Mucosa of gallbladder (tissue), 1 donor: Measurements from ENCODE around the gene IRF6. TPM values are rescaled to one million over a fixed set of nuclear protein-coding genes. Genes with fewer than 3 reads are reported as not detected.

ENCODE experiments used
- DNase-seq: peaks from one replicate; pipeline ENCODE4 v3.0.0-alpha.2; 2020; ENCODE audit warnings: low spot score
- total RNA-seq: library from RNA; stranded (reverse); gene quantifications from one replicate; pipeline ENCODE4 v1.2.1, GENCODE V29; 2021
- donor health status: DM: no; HTN: no; CAD: no.

Gene IRF6
- total RNA-seq, result 104 TPM

DNA sequence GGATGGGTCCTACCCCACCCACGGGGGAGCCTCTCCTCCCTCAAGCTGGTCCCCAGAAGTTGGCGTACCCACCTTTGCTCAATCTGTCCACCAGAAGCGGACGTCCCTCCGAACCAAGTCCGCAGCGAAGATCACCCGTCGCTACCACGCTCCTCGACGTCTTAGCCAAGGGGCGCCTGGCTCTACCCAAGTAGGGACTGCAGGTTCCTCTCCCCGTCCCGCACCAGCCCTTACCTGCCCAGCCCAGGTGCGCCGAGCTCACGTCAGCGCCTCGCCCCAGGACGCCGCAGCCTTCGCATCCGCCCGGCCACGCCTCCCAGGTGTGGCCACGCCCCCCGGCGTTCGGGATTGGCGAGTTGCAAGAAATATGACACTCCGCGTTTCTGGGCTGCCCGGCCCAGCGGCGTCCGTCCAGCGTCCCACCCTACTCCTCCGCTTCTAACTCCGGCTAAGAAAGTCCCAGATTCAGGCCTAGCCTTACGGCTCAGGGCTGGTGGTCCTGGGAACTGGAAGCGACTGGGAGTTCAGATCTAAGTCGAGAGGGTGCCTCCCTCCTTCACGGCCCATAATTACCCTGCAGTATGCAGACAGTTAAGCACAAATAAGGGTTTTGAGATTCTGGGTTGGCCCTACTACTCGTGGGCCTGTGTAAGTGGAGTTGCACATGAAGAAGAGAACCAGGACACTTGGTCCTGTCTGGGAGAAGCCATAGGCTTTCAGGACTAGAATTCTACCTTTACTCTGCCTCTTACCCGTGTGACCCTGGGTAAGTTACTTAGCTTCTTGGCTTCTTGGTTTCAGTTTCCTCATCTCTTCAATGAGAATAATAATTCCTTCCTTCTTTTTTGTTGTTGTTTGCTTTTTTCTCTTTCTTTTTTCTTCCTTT, at the start of gene IRF6:
Gene IRF6 (minus strand): TSS at position 268 of the 886 bp plus-strand sequence. CDS start 4,729 bp downstream, outside the sequence.
- peak; percentile 92 for DNase-seq

DNA sequence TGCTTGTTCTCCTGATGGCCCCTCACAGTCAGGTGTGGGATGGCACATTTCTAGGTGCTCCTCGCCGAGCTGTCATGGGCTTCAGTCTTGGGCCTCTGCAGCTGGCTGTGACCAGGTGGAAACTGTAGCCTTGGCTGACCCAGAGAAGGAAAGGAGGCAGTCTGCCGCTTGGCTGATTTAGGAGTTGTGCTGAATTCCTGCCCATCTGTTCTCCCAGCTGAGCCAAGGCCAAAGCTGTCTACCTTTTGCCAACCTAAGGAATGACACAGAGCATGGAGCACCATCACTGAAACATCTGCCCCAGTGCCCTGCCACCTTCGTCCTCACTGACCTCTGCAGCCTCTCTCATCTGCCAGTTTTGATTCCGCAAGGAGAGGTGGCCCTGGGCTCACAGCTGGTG, 49.7 kb upstream of the IRF6 start:
- no peak for DNase-seq

DNA sequence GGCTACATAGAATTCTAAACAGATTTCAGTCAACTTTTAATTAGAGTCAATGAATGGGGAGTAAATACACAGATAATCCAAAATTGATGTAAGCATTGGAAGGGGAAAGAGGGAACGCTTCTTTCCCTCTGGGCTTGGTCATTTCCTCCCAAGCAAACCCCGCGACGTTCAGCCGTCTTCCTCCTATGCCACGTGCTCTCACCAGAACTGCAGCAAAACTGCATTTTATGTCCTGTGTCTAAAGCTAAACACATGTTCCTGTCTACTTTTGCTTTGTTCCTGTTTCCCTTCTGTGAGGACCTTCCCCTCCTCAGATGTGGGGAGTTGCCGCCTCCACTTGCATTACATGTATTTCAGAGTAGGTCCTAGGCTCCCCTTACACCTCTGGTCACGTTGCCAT, 49.1 kb upstream of the IRF6 start:
- DNase-seq, result no peak

DNA sequence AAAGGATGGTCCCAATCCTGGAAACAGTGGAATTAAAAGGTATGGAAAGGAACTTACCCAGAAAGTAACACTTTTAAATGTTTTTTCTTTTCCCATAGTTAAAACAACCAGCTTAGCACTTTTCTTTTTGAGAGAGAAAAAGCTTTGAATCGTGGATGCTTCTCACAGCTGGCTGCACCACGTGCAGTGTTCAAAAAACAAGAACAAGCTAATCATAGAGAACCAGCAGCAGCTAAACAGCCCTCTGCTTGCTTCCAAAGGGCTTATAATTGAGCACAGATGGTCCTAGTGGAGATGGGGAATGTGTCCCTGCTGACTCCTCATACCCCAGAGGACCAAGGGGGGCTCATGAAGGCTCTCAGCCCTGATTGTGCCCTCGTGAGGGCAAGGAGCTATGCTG, 48.3 kb upstream of the IRF6 start:
- no peak for DNase-seq

DNA sequence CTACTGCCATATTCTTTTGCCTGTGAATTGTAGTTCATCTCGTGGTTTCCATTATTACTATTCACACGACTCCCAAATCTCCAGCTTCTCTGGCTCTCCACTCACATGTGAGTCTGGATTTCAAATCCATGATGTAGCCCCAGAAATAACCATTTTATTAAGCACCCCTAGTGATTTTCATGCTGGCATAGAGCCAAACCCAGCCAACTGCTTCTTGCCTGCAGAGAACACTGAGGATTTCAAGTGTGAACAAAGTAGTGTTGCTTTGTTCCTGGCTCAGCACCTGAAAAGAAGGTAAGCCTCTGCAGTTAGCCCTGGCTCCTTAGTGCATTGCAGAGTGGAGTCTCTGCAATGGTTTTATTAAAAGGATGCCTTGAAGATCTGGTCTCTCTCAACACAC, 47.7 kb upstream of the IRF6 start:
- no peak for DNase-seq

DNA sequence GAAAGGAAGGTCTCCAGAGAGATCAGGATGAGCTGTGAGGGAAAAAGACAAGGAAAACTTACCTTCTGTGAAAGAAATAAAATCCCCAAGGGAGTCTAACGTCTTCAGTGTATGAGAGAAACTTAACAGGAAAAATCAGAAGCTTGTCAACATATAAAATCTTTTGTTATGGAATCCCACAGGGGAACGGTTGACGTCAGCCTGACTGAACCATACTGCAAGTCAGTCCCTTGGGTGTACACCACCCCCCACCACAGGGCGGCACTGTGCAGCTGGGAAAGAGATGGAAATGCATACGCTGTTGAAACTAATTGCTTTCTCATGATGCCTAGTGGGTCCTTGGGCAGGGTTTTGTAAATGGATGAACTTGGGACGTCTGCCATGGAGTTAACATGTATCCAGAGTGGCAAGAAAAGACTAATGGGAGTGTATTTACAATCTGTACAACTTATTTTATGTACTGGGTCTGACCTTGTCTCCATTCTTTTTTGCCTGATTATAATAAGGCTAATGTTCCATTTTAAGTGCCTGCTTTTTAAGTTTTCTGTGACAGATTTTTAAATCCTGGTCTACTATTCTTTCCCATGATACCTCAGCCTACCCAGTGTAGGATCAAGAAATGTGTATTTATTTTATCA, 44.5 kb upstream of the IRF6 start:
- no peak for DNase-seq

DNA sequence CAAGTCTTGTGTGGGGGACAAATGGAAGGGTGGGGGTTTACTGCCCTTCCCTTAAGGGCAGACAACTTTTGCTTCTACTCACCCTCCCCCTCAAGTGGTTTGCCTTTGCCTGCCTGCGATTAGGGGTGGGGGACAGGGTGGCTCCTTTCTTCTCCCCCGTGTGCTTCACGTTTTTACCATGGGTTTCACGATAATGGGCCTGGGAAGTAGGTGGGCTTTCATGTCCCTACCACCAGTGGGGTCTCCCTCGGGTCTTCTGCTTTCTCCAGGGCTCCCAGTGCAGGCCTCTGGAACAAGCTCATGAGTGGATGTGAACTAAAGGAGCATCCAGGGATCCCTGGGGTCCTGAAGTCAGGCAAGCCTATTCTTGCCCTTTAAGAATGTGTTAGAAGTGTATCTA, 43.4 kb upstream of the IRF6 start:
- DNase-seq, result no peak

DNA sequence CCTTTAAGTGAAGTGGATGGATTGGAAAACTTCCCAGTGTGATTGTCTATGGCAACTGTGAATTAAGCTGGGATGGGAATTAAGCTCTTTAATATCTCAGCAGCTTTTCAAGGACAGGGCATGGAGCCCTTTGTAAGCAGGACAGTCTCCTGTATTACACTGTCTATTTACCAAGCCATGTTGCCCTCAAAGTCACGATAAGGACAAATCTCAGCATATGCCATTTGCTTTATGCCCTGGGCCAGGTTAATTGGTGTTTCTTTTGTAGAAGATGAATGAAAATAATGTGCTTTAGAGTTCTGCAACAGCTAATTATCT, 39.4 kb upstream of the IRF6 start:
- DNase-seq, result no peak

DNA sequence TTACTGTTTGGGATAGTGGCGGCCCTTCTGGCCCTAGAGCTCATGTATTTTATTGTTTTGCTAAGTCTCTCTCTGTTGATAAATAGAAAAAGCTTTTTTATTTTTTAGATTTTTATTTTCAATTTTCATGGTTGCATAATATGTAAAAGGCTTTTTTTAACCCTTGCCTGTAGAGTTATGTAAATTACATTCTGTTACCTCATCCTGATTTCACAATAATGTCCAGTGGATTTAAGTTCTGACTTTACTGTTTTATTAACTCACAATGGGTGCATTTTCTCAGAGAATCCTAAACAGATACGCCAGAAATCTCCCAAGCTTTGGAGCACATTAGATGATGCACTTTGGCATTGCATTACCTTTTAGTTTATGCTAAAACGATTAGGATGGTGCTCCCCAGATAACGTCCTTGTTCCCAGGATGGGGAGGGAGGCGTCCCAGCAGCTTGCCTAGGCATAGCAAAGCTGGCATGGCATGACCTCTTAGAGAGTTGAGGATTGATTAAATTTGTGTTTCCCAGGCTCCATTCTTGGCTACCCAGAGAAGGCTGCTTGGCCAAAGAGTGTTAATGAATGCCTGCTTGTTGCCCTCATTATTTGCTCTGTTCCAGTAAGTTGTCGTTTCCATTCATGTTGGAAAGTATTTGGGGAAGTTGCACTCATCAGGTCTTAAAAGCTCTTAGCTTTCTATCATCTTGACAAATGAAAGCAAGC, 38.9 kb upstream of the IRF6 start:
- no peak for DNase-seq

DNA sequence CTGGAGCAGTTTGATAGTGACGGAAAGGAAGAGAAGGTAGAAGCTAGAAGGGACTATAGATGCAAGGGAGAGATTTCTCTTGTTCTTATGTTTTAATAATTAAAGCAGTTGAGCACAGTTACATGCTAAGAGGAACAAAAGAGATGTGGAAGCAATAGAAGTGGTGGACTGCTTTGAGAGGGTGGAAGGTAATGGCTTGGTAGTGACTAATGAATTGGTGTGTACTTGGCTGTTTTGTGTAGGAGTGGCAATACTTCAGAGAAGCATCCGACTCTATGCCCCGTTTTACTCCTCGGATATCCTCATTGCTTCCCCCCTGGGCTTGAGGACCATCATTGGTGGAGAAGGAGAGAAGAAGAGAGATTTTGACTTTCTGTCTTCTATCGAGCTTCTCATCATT, 34.7 kb upstream of the IRF6 start:
- DNase-seq, result no peak

DNA sequence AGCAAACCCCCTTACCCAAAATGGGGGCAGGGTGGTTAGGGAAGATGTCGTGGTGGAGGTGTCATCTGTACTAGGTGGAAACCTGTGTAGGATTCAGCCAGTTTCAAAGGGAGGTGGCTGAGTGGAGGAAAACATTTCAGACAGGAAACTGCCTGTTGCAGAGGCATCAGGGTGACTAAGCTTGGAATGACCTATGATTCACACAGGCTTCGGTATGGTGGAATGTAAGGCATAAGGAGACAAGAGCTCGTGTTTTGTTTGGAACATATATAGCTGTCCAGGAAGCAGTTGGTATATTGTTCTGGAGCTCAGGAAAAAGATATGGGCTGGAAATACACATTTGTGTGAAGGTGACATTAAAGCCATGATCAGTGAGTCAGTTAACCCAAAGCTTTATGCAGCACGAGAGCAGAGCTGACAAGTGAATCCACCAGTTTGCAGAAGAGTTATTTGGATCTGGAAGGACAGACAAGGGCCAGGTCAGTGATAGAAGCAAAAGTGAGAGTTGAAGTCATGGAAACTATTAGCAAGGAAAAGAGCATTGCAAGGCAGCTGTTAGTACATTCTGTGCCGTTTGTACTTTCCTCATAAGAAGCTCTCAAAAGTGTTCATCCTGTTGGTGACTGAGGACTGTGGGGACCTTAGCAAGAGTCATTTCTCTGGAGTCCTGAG, 34.1 kb upstream of the IRF6 start:
- no peak for DNase-seq

DNA sequence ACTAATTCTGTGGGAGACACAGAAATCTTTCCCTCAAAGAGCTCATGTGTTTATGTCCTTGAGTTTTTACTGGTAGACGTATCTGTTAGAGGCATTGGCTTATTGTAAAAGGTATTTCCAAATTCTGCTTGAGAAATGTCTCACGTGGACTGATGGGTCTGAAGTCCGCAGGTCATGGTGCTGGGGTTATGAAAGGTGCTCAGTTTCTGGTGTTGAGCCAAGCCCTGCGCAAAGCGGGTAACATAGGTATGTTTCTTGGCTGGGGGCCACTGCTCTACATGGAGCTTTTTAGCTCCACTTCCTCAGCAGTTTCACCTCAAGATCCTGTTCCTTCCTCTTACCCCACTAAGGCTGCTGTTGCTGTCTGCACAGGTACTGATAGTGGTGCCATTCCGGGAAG, 32.6 kb upstream of the IRF6 start:
- peak; percentile 63 for DNase-seq

DNA sequence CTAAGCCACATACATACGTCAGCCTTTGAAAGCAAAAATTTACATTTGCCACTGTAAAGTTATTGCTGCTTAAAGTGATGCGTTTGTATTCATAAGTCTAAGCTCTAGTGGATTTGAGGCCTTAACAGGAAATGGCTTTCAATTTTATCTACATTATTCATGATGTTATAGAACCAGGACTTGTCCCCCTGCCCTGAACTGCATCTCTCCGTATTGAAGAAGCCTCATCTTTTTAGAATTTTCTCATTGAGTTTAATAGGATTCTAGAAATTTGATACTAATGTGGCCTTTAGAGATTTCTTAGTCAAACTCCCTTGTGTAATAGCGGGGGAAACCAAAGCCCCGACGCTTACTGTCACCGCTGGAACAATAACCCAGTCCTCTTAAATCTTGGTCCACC, 31.7 kb upstream of the IRF6 start:
- no peak for DNase-seq

DNA sequence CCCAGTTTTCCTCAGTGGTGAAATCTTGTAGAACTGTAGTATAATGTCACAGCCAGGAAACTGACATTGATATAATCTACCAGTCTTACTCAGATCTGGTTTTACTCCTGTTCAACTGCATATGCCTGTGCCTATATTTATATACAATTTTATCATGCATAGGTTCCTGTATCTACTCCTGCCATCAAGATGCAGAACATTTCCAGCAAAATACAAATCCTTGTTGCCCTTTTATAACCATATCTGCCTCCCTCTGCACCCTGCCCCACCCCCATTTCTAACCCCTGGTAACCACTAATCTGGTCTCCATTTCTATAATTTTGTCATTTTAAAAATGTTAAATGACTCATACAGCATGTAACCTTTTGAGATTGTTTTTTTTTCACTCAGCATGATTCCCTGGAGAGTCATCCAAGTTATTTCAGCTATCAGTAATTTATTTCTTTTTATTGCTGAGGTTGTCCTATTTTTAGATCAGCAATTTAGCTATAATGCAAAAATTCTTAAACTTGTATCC, 29.9 kb upstream of the IRF6 start:
- no peak for DNase-seq

DNA sequence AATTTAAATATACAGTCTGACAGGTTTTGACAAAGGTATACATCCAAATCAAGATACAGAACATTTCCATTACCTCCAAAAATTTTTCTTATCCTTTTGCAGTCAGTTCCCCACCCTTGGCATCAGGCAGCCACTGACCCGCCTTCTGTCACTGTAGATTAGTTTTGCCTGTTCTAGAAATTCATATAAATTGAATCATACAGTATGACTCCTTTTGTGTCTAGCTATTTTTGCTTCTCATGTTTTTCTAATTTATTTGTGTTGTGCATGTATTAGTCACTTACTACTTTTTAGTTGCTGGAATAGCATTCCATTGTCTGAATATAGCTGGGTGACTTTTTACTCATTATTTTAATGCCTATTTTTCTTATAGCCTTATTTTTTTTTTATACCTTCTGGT, 25.7 kb upstream of the IRF6 start:
- no peak for DNase-seq

DNA sequence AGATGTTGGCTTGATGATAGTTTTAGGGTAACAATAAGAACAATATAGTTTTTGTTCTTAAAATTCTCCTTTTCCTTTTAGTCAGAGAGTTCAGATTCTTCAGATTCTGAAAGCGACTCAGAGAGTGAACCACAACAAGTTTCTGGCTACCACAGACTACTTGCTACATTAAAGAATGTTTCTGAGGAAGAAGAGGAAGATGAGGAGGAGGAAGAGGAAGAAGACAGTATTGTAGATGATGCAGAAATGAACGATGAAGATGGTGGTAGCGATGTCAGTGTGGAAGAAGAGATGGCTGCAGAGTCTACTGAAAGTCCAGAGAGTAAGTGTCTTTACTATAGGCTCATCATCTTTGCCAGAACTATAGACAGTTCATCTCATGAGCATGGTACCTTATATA, 24.8 kb upstream of the IRF6 start:
- no peak for DNase-seq

DNA sequence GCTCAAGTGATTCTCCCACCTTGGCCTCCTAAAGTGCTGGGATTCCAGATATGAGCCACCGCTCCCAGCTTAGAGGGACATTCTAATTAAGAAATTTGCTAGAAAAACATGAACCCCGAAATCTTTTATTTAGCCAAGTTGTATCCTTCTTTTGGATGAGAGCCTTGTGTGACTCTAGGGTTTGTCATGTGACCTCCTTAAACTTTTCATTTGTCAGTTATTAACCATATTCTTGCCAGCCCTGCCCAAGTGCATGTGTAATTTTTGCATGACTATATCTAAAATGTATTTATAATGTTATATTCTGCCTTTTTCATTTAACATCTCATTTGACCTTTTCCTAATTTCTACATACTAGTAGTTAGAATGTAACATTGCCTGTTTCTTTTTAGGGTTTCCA, 23.8 kb upstream of the IRF6 start:
- DNase-seq, result no peak

DNA sequence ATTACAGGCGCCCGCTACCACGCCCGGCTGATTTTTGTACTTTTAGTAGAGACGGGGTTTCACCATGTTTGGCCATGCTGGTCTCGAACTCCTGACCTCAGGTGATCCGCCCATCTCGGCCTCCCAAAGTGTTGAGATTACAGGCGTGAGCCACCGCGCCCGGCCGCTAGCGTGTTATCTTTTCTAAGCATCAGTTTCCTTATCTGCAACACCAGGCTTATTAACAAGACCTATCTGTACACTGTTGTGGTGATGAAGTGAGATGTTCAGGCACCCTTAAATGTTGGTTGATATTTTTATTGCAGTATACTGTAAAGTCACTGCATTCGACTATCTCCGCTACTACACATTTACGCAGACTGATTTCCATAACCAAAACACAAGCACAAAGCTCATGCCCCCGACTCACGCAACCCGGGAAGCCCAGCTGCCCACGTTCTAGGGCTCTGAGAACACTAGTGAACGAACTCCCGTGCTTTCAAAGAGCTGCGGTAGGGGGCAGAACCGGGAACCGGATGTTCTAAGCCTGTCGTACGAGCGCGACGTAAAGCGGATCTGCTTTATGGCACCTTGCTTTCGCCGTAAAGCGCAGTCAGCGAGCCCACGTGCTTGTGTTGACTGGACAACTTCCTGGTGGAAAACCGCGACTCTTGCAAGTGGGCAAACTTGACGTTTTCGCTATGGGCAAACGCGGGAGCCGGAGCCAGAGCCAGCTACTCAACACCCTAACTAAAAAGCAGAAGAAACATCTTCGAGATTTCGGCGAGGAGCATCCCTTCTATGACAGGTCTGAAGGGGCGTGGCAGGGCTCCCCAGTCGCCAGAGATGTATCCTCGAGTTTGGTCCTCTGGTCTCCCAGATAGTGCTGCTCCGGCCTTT, 21.7 kb upstream of the IRF6 start, which contains the start of gene UTP25:
Gene UTP25 (plus strand): TSS at position 589 of the 879 bp plus-strand sequence. CDS start 92 bp downstream, at position 681.
- DNase-seq, result peak; percentile 97

DNA sequence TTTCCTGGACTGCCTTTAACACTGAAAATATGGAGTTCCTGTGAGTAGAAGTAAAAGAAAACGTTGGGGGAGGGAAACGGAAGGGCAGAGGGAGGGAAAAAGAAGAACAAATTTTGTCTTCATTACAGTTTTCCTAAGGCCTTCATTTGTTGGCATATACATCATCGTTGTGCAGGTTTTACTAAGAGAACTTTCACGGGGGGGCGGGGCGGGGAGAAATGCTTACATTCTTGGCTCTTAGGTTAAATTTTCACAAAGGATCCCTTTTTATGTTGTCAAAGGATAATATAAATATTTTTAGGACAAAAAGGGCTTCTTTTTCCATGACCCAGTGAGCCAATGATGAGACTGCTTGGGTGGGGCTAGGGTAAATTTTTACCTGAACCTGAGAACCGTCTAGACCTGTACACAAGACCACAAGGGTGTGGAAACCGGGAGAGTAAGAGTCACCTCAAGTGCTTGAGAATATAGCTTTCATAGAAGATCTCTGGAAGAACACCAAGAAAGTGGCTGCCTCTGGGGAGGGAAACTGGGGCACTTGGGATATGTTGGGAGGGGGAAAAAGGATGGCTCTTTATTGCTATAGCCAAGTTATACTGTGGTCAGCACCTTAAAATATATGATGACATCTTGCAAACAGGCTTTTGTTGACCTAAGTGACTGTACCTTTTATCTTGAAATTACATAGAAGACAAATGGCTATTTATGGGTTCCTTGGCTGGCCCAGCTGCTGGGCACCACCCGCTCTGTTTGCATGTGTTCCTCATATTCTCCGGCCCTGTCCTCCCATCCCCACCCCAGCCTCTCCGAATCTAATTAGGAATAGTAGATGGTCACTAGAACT, 19.9 kb upstream of the IRF6 start:
- no peak for DNase-seq
